ENCODE results near the gene CD84.

GRCh38 chr1:160581961-160582360 is 2.7 kb upstream of the CD84 start:
- TF ChIP-seq CTCF (optimal IDR thresholded peaks at IDR 0.05 in 1 of 3, IDR thresholded peaks at IDR 0.05 in 1 of 3, conservative IDR thresholded peaks at IDR 0.05 in 1 of 3; ENCODE audit: extremely low read depth in 1 of 3, insufficient read depth in 2 of 3, low read length in 3 of 3): no peak
- no peak for TF ChIP-seq EZH2 (IDR thresholded peaks at IDR 0.05; ENCODE audit: low read length)
